Measurements from ENCODE around the gene SLC38A10. TPM values are rescaled to one million over a fixed set of nuclear protein-coding genes. Genes with fewer than 3 reads are reported as not detected.
A peak's percentile ranks its signal among the peaks of the same experiment; 100 is the strongest.

SLC38A10 gene
- total and polyA plus RNA-seq, 2 of the 13 experiments (the other 11 are each of a cell fraction or from before 2014, with no cell fraction given), result 23.4 to 55.8 TPM

DNA sequence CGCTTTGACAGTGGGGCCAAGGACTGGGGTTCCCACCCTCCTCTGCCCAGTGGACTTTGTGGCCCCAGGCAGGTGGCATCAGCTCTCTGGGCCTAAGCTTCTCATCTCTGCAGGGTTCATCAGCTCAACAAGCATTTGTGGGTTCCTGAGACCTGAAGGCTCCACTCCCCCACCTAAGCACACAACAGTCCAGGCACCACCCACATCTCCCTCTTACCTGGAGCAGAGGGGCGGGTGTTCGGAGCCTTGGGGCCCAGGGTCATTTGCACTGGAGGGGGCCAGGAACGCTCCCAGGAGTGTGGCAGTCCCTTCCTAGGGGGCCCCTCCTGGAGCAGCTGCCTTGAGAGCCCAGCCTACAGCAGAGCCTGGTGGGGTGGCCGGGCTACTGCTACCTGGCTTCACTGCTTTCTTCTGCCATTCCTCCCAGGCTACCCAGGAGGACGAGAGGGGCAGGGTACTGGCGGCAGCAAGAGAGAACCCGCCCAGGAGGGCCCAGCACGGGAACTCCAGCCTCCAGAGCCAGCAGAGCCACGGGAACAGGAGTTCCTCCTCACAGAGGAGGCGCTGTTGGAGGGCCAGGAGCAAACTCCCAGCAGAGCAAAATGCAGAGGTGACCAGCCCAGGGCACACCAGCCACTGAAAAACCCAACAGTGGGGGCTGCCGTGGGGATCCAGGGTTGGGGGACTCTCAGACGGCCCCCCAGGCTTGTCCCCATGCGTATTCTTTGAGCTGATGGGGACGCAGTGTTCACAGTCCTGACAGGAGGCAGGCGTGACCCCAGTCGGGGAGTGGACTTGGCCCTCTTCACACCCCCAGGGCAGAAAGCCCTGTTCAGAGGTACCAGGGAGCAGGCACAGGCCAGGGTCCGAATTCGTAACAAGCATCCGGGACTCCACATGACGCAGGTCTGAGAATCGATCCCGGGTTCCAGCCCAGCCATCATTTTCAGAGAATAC is 35.1 kb upstream of the SLC38A10 start (continued):
- TF ChIP-seq, protein P1, sequence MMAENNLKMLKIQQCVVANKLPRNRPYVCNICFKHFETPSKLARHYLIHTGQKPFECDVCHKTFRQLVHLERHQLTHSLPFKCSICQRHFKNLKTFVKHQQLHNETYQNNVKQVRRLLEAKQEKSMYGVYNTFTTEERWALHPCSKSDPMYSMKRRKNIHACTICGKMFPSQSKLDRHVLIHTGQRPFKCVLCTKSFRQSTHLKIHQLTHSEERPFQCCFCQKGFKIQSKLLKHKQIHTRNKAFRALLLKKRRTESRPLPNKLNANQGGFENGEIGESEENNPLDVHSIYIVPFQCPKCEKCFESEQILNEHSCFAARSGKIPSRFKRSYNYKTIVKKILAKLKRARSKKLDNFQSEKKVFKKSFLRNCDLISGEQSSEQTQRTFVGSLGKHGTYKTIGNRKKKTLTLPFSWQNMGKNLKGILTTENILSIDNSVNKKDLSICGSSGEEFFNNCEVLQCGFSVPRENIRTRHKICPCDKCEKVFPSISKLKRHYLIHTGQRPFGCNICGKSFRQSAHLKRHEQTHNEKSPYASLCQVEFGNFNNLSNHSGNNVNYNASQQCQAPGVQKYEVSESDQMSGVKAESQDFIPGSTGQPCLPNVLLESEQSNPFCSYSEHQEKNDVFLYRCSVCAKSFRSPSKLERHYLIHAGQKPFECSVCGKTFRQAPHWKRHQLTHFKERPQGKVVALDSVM (CRISPR knock-in tag; IDR thresholded peaks at IDR 0.05), result peak; percentile 30; the same call in 1 of the 2 replicates
- TF ChIP-seq ZNF678 (CRISPR knock-in tag; IDR thresholded peaks at IDR 0.05) (no peak), U2AF1 (optimal IDR thresholded peaks at IDR 0.05; ENCODE audit: low read depth, low read length) (no peak), NCOA5 (CRISPR knock-in tag; IDR thresholded peaks at IDR 0.05) (no peak), ATF7-NPFF (CRISPR knock-in tag; IDR thresholded peaks at IDR 0.05; ENCODE audit: low read depth) (0 out of 2 replicates have a peak, but pooled peaks have one; percentile 20), KAT8 (CRISPR knock-in tag; IDR thresholded peaks at IDR 0.05) (no peak), DMAP1 (CRISPR knock-in tag; IDR thresholded peaks at IDR 0.05) (no peak), CENPBD1 (CRISPR knock-in tag; IDR thresholded peaks at IDR 0.05; ENCODE audit: borderline replicate concordance, low read depth) (no peak), GFI1 (CRISPR knock-in tag; IDR thresholded peaks at IDR 0.05; ENCODE audit: borderline replicate concordance) (no peak), HMG20B (CRISPR knock-in tag; conservative IDR thresholded peaks at IDR 0.05) (no peak), ZNF672 (CRISPR knock-in tag; IDR thresholded peaks at IDR 0.05) (no peak), CREB1 (IDR thresholded peaks at IDR 0.05) (no peak), CREB1 (CRISPR knock-in tag; IDR thresholded peaks at IDR 0.05) (no peak), ZBTB7B (CRISPR knock-in tag; IDR thresholded peaks at IDR 0.05) (no peak), JUN (CRISPR knock-in tag; IDR thresholded peaks at IDR 0.05) (no peak), ZNF546 (CRISPR knock-in tag; conservative IDR thresholded peaks at IDR 0.05) (no peak), NR2F1 (CRISPR knock-in tag; IDR thresholded peaks at IDR 0.05) (no peak), AFF4 (CRISPR knock-in tag; IDR thresholded peaks at IDR 0.05) (no peak), ZMAT3 (CRISPR knock-in tag; conservative IDR thresholded peaks at IDR 0.05) (no peak), ZNF562 (CRISPR knock-in tag; IDR thresholded peaks at IDR 0.05; ENCODE audit: borderline replicate concordance) (no peak), SNAI1 (CRISPR knock-in tag; IDR thresholded peaks at IDR 0.05; ENCODE audit: borderline replicate concordance) (no peak)
- TF ChIP-seq, protein P2, sequence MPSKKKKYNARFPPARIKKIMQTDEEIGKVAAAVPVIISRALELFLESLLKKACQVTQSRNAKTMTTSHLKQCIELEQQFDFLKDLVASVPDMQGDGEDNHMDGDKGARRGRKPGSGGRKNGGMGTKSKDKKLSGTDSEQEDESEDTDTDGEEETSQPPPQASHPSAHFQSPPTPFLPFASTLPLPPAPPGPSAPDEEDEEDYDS (CRISPR knock-in tag; IDR thresholded peaks at IDR 0.05), result no peak
- TF ChIP-seq, protein P3, sequence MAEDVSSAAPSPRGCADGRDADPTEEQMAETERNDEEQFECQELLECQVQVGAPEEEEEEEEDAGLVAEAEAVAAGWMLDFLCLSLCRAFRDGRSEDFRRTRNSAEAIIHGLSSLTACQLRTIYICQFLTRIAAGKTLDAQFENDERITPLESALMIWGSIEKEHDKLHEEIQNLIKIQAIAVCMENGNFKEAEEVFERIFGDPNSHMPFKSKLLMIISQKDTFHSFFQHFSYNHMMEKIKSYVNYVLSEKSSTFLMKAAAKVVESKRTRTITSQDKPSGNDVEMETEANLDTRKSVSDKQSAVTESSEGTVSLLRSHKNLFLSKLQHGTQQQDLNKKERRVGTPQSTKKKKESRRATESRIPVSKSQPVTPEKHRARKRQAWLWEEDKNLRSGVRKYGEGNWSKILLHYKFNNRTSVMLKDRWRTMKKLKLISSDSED (CRISPR knock-in tag; IDR thresholded peaks at IDR 0.05), result no peak

All from HepG2 (cell line).